ENCODE measurements around the gene ATG4D.
A peak's percentile ranks its signal among the peaks of the same experiment; 100 is the strongest.

Gene ATG4D

GRCh38 chr19:10543420-10544241 lies at the start of gene ATG4D:
Gene ATG4D (plus strand): TSS chr19:10543904. CDS start chr19:10544091, 187 bp downstream.
- DNase-seq: peak; percentile 53

GRCh38 chr19:10497371-10497770 lies 46.3 kb upstream of the ATG4D start:
- no peak for DNase-seq

- no peak for DNase-seq
Measured at GRCh38 chr19:10499550-10500246, 44.0 kb upstream of the ATG4D start.

GRCh38 chr19:10500247-10500592 lies 43.5 kb upstream of the ATG4D start:
- no peak for DNase-seq

- DNase-seq: peak; percentile 33
Measured at GRCh38 chr19:10501971-10502523, 41.7 kb upstream of the ATG4D start.

- peak; percentile 90 for DNase-seq
Measured at GRCh38 chr19:10502524-10503001, 41.1 kb upstream of the ATG4D start.

- peak; percentile 16 for DNase-seq
Measured at GRCh38 chr19:10503002-10503789, 40.5 kb upstream of the ATG4D start, which contains the start of gene KEAP1. Gene KEAP1 (minus strand): TSS chr19:10503356. CDS start chr19:10500033, 3,323 bp downstream.

- DNase-seq: peak; percentile 50
Measured at GRCh38 chr19:10505583-10506229, 38.0 kb upstream of the ATG4D start.

GRCh38 chr19:10508036-10508435 lies 35.7 kb upstream of the ATG4D start:
- no peak for DNase-seq

GRCh38 chr19:10508707-10509106 lies 35.0 kb upstream of the ATG4D start:
- no peak for DNase-seq

- peak; percentile 13 for DNase-seq
Measured at GRCh38 chr19:10510301-10510802, 33.4 kb upstream of the ATG4D start.

GRCh38 chr19:10513223-10513622 lies 30.5 kb upstream of the ATG4D start:
- no peak for DNase-seq

GRCh38 chr19:10514211-10515145 lies 29.2 kb upstream of the ATG4D start:
- DNase-seq: no peak

GRCh38 chr19:10516064-10516385 lies 27.7 kb upstream of the ATG4D start:
- DNase-seq: no peak

GRCh38 chr19:10516671-10517286 lies 26.9 kb upstream of the ATG4D start:
- no peak for DNase-seq

- no peak for DNase-seq
Measured at GRCh38 chr19:10517361-10517759, 26.3 kb upstream of the ATG4D start, which contains the start of gene S1PR5. Gene S1PR5 (minus strand): TSS chr19:10517447. CDS start chr19:10515011, 2,436 bp downstream.

- DNase-seq: no peak
Measured at GRCh38 chr19:10517760-10518443, 25.8 kb upstream of the ATG4D start.

GRCh38 chr19:10518444-10519361 lies 25.0 kb upstream of the ATG4D start:
- no peak for DNase-seq

GRCh38 chr19:10519421-10519820 lies 24.3 kb upstream of the ATG4D start:
- no peak for DNase-seq
